GM12874 (cell line): ENCODE results near the gene BIRC3.

Experiments used
- TF ChIP-seq, protein P1 (sequence below): IDR thresholded peaks from 2 replicates; pipeline ENCODE4 v1.5.1; 2011; ENCODE audit warnings: low read depth, mild to moderate bottlenecking, control low read depth, low read length, moderate library complexity; ENCODE audit not compliant: insufficient read depth

BIRC3 gene

DNA sequence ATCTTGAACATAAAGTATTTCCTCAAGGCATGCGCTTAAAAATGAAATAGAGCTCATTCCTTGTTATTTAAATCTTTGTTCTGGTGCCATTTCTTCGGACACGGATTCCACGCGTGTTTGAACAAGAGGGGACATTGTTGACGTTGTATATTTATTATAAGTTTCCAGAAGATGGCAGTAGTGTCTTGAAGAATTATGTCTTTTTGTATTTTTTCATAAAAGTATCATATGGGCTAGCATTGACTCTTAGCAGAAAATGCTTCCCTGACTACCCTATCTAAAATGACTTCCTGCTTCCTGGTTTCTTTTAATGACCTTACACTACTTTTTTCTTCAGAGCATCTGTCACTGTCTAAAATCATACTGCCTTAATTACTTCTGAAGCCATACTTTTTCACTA lies 50.1 kb downstream of the BIRC3 start:
- TF ChIP-seq, protein P1, sequence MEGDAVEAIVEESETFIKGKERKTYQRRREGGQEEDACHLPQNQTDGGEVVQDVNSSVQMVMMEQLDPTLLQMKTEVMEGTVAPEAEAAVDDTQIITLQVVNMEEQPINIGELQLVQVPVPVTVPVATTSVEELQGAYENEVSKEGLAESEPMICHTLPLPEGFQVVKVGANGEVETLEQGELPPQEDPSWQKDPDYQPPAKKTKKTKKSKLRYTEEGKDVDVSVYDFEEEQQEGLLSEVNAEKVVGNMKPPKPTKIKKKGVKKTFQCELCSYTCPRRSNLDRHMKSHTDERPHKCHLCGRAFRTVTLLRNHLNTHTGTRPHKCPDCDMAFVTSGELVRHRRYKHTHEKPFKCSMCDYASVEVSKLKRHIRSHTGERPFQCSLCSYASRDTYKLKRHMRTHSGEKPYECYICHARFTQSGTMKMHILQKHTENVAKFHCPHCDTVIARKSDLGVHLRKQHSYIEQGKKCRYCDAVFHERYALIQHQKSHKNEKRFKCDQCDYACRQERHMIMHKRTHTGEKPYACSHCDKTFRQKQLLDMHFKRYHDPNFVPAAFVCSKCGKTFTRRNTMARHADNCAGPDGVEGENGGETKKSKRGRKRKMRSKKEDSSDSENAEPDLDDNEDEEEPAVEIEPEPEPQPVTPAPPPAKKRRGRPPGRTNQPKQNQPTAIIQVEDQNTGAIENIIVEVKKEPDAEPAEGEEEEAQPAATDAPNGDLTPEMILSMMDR = no peak

DNA sequence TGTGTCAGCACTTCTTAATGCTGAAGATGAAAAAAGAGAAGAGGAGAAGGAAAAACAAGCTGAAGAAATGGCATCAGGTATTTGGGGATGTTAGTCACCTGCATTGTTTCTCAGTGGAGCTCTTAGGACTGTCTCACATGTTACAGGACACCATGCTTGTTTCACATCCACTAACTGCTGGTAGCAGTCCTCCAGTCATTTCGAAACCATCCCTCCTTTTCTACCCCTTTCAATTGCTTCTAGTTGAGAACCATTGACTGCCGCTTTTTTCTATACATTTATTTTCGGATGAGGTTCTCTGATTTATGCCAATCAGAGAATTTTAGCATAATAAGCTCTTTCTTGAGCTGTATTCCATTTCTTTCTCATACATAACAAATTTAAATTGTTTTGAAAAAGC lies 51.2 kb downstream of the BIRC3 start:
- TF ChIP-seq, protein P1 = no peak

DNA sequence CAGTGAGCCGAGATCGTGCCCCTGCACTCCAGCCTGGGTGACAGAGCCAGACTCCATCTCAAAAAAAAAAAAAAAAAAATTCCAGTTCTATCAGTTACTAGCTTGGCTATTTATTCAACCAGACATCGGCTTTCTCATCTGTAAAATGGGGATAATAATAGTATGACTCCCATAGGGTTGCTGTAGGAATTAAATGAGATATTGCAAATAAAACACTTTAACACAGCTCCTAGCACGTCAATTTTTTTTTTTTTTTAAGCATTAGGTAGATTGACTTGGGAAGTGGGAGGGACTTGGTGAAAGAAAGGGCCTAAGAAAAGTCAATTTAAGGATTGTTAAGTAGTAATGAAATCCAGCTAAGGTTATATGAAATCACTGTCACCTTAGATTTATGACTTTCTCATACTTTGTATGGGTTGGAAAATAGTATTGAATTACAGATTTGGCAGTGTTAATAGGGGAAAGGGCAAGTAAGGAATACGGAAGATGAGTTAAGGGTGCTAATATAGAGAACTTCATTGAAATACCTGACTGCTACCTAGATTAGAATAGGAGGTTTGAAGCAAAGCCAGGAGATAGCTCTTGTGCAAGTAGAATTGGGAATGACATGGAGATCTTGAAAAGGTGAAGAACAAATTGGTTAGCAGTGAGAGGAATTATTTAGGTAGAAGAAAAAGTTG lies 58.6 kb downstream of the BIRC3 start:
- TF ChIP-seq, protein P1 = no peak

DNA sequence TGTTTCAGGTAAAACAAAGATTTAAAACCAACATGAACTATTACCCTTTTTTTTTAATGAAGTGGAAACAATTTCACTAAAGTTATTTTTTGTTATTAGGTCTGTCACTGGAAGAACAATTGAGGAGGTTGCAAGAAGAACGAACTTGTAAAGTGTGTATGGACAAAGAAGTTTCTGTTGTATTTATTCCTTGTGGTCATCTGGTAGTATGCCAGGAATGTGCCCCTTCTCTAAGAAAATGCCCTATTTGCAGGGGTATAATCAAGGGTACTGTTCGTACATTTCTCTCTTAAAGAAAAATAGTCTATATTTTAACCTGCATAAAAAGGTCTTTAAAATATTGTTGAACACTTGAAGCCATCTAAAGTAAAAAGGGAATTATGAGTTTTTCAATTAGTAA lies 60.6 kb downstream of the BIRC3 start:
- TF ChIP-seq, protein P1 = no peak

DNA sequence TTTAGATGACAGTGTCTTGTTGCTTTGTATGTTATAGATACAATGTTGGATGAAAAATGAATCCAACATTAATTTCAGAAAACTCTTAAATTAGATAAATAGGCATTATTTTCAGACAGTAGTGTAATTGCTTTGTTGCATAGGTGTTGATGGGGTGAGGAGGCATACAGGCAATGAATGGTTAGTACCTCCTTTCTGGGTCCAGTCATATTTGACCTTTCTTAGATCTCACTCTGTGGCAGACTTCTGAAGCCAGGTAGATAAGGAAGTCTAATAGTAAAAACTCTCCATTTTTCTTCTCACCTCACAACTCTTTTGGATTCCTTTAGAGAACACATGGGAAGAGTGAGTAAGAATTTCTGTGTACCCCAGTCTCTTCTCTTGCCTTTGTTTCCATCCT lies 61.5 kb downstream of the BIRC3 start:
- TF ChIP-seq, protein P1 = no peak

DNA sequence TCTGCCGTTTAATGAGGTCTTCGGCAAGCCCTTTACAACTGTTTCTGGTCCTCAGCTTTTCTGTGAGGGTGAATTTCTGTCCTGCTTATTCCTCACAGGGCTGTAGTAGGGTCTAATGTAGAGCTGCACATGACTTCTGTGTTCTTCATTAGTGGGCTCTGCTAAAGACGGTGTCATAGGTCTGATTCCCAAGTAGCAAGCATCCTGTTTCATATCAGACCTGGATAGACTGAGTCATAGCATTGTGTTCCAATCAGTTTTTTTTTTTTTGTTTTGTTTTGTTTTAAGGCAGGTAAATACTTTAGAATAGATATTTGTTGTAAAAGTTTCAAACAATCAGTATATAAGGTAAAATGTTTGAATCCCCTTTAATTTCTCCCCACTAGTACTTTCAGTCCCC lies 65.1 kb downstream of the BIRC3 start:
- TF ChIP-seq, protein P1 = no peak

DNA sequence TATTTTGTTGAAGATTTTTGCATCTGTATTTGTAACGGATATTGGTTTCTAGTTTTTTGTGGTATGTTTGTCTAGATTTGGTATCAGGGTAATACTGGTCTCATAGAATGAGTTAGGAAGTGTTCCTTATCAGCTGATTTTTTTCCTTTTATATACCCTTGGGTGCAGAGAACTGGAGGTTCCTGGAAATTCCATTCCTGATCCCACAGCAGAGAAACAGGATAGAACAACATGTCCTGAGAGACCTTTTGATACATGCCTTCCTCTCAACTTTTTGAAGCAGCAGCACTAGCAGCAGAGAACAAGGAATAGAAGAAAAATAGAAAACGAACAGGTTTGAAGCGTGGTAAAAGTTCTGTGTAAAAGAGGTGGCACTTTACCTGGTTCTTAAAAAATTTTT lies 66.6 kb downstream of the BIRC3 start:
- TF ChIP-seq, protein P1 = no peak
